ENCODE measurements around the gene EGFR.

DNA sequence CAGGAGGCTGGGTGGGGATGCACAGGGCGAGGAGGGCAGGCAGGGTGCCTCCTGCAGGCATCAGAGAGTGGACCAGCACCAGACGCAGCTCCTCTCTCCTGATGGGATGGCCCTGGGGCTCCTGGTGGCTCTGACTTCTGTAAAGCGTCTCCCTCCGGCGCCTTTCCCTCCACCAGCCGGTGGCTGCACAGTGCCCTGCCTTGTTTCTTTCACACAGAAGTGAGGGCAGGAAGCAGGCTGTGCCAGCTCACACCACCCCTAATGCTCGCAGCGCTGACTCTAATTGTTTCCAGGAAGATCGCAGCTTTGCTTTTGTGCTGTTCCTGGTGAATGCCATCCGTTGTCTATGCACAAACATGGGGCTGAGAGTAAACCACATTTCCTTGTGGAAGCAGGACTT, 194.0 kb downstream of the EGFR start:
- TF ChIP-seq, protein P1, sequence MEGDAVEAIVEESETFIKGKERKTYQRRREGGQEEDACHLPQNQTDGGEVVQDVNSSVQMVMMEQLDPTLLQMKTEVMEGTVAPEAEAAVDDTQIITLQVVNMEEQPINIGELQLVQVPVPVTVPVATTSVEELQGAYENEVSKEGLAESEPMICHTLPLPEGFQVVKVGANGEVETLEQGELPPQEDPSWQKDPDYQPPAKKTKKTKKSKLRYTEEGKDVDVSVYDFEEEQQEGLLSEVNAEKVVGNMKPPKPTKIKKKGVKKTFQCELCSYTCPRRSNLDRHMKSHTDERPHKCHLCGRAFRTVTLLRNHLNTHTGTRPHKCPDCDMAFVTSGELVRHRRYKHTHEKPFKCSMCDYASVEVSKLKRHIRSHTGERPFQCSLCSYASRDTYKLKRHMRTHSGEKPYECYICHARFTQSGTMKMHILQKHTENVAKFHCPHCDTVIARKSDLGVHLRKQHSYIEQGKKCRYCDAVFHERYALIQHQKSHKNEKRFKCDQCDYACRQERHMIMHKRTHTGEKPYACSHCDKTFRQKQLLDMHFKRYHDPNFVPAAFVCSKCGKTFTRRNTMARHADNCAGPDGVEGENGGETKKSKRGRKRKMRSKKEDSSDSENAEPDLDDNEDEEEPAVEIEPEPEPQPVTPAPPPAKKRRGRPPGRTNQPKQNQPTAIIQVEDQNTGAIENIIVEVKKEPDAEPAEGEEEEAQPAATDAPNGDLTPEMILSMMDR (IDR thresholded peaks at IDR 0.05; ENCODE audit: low read depth, low read length): no peak
- TF ChIP-seq, protein P2, sequence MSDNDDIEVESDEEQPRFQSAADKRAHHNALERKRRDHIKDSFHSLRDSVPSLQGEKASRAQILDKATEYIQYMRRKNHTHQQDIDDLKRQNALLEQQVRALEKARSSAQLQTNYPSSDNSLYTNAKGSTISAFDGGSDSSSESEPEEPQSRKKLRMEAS (IDR thresholded peaks at IDR 0.05; ENCODE audit: low read depth, low read length): no peak
